GM13977 (cell line): ENCODE data around the gene RUVBL2.
A peak's percentile ranks its signal among the peaks of the same experiment; 100 is the strongest.
"Not testable (repeated sequence)": the region's sequence is repeated elsewhere in the genome, so short reads cannot be mapped to it uniquely, and the experiment has no call there.

Experiments
- DNase-seq: peaks from one replicate; pipeline ENCODE4 v3.0.0; 2012; ENCODE audit warnings: low spot score
- CTCF ChIP-seq: IDR thresholded peaks from 2 replicates; pipeline ENCODE4 v1.5.1; 2012; ENCODE audit warnings: mild to moderate bottlenecking, control low read depth; ENCODE audit not compliant: insufficient read depth; ENCODE audit errors: extremely low read depth, missing control alignments
- in situ Hi-C: fragments of 300-500 bp; cut with MboI; formaldehyde crosslinking; loops from one replicate; pipeline ENCODE4 v1.12.0; 2022; ENCODE audit warnings: low sequenced_read_pairs, low pct_unique_long_range_greater_than_20kb, mixed read lengths, inconsistent platforms; ENCODE audit not compliant: unreplicated experiment

RUVBL2 gene

DNA sequence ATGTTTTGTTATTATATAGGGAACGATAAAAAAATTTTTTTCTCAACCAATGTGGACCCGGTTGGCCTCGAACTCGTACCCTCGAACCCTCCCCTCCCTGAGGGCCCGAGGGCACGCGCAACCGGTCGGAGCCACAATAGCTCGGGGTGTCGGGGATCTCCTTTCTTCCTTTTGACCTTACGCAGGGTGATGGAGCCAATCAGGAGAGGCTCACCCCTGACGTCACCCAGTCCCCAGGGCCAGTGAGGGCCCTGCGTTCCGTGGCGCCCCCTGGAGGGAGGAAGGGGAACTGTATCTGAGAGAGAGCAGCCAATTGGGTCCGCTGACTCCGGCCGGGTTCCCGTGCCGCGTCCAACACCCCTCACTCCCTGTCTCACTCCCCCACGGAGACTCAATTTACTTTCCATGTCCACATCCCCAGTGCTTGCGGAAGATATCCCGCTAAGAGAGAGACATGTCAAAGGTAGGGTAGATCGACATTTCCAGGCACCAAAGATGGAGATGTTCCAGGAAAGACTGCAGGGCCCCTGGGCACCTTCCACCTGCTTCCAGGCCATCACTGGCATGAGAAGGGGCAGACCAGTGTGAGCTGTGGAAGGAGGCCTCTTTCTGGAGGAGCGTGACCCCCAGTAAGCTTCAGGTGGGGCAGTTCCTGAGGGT lies 38.1 kb downstream of the RUVBL2 start, which contains the start of gene CGB2:
Gene CGB2, plus strand, starts transcription at position 249 of the 660 bp plus-strand sequence. Its CDS starts 206 bp downstream, at position 455.
- DNase-seq = peak; percentile 64
- in situ Hi-C loops = not testable (repeated sequence)

DNA sequence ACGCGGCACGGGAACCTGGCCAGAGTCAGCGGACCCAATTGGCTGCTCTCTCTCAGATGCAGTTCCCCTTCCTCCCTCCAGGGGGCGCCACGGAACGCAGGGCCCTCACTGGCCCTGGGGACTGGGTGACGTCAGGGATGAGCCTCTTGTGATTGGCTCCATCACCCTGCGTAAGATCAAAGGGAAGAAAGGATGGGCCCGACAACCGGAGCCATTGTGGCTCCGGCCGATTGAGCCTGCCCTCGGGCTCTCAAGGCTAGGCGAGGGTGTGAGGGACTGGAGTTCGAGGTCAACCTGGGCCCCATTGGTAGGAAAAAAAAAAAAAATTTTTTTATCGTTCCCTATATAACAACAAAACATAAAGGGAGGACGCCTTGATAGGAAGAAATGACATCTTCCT lies 43.1 kb downstream of the RUVBL2 start, which contains the start of gene CGB1:
Gene CGB1, minus strand, starts transcription at position 81 of the 400 bp plus-strand sequence. CDS start 184 bp downstream, outside the sequence.
- TF ChIP-seq CTCF = peak; percentile 40
- DNase-seq, in situ Hi-C loops: not testable (repeated sequence)

More for the DNA sequence above, 38.1 kb downstream of the RUVBL2 start, which contains the start of gene CGB2:
- peak; percentile 44 for TF ChIP-seq CTCF

- DNase-seq, in situ Hi-C loops: not testable (repeated sequence)
These were observed 44.4 kb downstream of the RUVBL2 start for GRCh38 chr19:49038111-49038510.

GRCh38 chr19:49038557-49039276 lies 45.0 kb downstream of the RUVBL2 start:
- in situ Hi-C loops, DNase-seq: not testable (repeated sequence)

DNA sequence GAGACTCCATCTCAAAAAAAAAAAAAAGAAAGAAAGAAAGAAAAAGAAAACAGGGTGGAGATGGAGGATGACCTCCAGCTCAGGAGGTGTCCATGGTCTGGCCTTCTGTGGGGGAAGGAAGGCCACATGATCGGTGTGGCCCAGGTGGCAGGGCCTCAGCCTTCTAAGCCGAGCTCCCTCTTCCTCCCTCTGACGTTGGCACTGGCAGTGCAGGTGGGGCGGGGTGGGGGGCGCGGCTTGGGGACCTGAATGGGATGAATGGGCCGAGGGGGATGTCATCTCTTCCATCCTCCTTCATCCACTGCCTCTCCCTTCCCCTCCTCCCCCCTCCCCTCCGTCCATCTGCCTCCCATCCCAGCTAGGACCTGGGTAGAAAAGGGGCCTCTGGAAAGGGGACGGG lies 46.0 kb downstream of the RUVBL2 start:
- DNase-seq, in situ Hi-C loops: not testable (repeated sequence)

DNA sequence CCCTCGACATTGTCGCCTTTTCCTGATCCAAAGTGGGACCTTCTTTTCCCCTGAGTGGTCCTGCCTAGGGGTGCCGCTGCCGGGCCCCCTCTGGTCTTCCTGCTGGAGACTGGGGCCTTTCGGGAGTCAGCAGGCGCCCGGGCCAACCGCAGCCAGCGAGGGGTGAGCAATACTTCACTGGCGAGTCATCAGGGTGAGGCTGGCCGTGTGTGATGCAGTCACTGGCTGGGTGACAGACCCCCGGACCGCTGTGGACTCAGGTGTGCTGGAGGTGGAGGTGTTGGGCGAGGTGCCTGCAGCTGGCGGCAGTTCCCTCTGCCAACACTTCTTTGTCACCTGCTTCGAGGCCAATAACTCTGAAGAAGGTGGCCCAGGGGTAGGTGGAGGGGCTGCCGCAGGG lies 48.5 kb downstream of the RUVBL2 start:
- in situ Hi-C loops = no loop called here
- DNase-seq = no peak
- TF ChIP-seq CTCF = no peak

GRCh38 chr19:49042666-49043065 lies 49.0 kb downstream of the RUVBL2 start:
- DNase-seq, in situ Hi-C loops: not testable (repeated sequence)

GRCh38 chr19:49043548-49043947 lies 49.9 kb downstream of the RUVBL2 start, which contains the start of gene CGB5:
CGB5 (plus strand) TSS chr19:49043848; CDS start chr19:49044210, 362 bp downstream.
- in situ Hi-C loops = not testable (repeated sequence)

GRCh38 chr19:49049011-49049410 lies 55.3 kb downstream of the RUVBL2 start, which contains the start of gene CGB8:
CGB8 (minus strand) TSS chr19:49049111; CDS start chr19:49048739, 372 bp downstream.
- DNase-seq, in situ Hi-C loops: not testable (repeated sequence)

More at GRCh38 chr19:49043548-49043947, 49.9 kb downstream of the RUVBL2 start, which contains the start of gene CGB5:
- DNase-seq = not testable (repeated sequence)

DNA sequence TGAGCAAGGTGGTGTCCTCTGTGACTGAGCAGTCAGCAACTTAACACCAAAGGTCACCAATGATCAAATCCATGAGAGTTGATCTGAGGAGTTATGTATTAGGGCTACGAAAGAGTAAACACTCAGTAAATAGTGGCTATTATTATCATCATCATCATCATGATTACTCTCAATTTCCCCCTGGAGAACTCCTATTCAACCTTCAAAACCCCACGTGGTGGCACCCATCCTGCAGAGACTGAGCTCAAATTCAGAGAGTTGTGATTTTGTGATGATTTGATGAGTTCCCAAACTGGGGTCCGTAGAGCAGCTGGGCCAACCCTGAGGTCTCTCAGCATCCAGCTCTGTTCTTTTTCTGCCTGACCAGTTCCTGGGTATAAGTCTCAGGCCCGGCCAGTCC lies 56.1 kb downstream of the RUVBL2 start:
- in situ Hi-C loops, DNase-seq: not testable (repeated sequence)

GRCh38 chr19:49050376-49051033 lies 56.8 kb downstream of the RUVBL2 start:
- in situ Hi-C loops, DNase-seq: not testable (repeated sequence)
